DMS153 (cell line): Measurements from ENCODE around the gene TET3.

Source experiments
- DNase-seq: peaks from one replicate; lab custom pipeline; 2025; lab: John Stamatoyannopoulos, UW

The TET3 gene

DNA sequence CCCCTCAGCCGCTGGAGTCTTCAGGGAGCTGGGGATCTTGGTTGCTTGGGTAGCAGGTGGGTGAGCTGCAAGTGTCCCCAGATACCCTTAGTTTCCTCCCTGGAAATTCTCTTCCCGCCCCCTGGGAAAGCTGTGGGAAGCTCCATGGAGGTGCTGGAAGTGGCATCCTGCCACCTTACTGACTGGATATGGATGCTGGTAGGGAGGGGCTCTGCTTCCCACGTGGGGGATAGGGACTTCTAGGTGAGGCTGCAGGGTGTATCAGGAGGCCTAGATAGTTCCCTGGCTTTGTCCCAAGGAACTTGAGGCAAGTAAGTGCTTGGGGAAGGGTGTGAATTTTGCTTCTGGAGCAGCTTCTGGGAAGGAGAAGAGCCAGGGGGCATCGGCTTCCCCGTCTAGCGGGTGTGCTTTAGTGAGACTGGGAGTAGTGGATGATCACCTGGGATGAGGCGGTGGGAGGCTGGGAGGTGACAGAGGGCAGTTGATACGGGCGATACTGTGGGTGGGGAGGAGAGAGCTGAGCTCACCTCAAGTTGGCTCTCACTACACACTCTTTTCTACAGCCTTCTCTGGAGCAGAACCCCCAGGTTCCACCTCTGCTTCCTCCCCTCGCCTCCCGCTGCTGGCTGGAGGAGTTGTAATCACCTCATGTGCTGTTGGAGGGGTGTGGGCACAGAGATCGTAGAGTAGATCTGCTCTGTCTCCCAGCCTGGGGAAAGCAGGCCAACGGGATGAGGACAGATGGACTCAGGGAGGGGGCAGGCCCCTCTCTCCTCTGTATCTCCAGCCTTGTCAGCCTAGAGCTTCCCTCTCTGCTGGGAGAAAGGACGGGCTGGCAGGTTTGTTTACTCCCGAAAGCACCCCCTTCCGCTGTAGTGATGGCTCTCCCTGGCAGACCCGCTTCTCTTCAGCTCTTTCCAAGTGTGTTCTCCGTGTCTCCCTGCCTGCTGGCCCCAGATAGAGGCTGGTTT lies 19.8 kb downstream of the TET3 start:
- no peak for DNase-seq

DNA sequence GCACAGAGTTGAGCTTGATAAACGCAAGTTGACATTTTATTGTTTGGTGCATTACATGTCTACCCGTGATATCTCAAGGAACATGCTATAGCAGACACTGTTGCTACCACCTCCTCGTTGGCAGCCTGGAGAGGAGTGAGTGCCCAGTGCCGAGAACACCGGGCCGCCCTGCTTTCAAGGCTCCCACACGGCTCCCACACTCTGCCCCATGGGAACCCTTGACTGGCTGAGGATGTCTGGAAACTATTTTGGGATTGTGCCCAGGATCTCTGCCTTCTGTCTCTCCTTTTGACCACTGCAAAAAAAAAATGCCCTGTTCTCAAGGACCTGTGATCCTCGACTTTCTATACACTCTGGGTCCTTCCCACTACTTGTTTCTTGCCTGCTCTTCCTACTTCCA lies 21.1 kb downstream of the TET3 start:
- DNase-seq, result no peak

DNA sequence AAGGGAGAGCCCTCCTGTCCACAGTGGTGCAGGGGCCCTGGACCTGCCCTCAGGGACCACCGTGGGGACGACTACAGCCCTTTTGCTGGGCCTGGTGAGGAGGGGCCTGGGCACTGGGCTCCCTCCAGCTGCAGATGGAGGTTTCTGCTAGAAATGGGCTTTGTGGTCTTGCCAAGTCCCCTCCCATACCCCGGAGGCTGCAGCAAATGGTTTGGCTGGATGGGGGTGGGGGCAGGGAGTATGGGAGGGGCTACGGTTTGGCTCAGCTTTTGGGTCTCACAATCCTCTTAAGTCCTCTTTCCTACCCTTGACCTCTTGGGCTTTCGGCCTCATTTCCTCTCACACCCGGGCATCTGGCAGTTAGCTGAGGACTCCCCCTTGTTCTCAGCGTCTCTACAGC lies 21.7 kb downstream of the TET3 start:
- DNase-seq, result no peak

DNA sequence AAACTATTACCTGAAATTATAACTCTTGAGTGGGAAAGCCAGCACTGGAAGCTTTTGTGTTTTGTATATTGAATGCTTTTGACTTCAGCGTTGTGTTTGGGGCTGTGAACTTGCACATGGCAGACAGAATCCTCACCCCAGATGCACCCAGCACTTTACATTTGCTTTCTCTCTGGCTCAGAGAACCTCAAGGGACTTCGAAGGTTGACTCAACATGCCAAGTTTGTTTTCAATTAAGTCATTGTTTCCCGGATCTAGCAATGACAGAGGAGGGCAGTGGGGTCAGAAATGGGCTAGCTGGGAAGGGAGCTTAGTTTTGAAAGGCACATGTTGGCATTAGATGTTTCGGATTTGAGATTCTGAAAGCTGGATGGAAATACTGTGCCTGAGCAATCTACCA lies 22.4 kb downstream of the TET3 start:
- no peak for DNase-seq

DNA sequence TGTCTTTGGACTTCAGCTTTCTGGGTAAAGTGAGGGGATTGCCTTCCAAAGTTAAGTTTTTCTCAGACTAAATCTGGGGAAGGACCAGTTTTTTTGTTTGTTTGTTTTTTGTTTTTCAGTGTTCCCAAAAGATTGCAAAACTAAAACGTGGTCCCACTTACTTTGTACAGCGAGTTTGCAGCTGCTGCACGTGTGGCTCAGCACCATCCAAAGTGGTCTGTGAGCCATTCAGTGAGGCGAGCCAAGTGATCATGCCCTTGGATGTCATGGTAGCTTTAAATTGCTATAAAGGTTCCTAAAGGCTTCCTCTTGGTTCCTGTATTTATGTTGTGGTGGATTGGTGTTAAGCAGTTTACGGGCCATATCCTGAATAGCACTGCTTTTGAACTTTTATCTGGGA lies 23.0 kb downstream of the TET3 start:
- no peak for DNase-seq

DNA sequence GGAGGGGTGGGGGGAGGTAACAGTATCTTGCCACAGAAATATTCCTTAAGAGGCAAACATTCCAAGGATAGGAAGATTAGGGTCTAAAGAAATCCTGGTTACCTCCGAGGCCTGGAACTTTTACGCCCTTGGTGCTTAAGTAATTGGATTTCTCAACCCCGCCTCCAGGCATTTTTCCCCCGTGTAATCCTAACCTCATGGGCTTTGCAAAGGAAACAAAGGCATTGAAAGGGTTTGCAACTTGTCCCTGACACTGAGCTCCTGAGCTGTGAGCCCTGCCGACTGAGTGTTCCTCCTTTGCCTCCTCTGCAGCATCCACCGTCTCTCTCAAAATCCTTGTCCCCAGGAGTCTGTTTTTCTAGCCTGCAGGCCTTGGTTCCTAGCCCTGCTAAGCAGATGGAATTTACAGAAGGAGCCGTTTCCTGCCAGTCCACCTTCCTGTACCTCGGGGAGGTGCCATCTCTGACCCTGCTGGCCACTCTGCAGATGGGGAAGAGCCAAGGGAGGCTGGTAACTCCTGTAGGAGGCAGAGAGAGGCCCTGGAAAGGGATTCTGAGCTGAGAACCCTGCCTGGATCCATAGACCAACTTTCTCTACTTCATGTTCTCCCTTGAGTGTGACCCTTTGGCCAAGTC lies 24.2 kb downstream of the TET3 start:
- DNase-seq, result no peak

DNA sequence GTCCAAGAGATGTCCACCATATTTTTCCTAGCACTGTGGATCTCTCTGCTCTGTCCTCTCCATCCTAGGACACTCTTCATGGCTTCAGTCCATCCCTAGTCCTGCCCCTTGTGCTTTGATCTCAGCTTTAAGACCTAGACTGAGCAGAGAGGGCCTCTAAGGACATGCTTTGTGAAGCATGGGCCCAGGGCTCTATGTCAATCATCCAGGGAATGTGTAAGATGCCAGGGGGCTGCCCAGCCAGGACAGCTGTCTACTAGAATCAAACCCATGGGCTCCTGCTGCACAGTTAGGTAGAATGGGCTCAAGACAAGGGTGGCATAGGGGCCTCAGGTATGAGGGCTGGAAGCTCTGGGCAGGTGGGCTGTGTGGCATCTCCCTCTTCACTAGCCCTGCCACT lies 24.9 kb downstream of the TET3 start:
- no peak for DNase-seq

DNA sequence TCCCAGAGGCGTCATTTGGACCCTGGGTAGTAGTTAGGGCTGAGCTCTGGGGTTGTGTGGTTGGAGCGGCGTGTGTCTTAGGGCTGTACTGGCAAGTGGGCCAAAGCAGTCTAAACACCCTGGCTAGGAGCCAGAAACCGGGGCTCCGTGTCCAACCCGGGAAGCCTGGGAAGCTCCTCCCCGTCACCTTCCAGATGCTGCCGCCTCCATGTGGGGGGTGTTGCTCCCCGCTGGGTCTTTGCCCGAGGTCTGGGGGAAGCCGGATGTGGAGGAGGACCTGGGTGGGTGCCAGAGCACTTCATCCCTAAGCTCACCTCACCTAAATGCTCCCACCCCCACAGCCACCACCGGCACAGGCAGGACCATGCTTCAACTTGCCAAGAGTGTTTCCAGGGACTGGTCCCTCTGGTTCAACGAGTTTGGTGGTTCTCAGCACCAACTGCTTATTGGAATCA lies 25.4 kb downstream of the TET3 start:
- peak; percentile 94 for DNase-seq

DNA sequence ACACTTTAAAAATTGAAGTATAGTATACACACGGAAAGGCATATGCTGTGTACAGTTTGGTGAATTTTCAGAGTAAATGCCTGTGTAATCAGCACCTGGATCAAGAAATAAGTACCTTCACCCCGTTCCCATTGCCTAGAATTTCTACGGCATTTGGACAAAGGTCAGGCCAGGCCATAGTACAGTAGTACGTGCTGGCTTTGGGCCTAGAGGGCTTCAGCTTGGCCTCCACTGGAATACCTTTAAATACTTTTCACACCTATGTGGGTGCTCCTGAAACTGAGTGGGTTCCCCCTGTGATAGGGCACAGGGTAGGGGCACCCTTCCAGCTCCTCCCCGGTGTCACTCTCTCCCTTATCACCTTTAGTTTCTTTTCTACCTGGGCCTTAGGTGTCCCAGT lies 26.5 kb downstream of the TET3 start:
- DNase-seq, result no peak

DNA sequence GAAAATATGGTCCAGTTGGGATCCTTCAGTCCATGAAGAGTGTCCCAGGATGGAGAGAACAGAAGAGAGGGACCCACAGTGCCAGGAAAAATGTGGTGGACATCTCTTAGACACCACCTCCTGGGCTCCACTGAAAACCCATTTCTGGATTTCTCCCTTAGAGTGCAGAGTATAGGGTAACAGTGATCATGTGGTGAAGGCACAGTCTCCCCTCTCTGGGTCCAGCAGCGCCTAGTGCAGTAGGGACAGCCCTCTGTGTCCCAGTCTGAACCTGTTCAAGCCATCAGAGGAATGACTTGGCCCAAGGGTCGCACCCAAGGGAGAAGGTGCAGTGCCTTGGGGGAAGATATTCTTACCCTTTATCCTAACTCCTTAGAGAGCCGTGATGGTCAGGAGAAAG lies 30.1 kb downstream of the TET3 start:
- DNase-seq, result no peak

DNA sequence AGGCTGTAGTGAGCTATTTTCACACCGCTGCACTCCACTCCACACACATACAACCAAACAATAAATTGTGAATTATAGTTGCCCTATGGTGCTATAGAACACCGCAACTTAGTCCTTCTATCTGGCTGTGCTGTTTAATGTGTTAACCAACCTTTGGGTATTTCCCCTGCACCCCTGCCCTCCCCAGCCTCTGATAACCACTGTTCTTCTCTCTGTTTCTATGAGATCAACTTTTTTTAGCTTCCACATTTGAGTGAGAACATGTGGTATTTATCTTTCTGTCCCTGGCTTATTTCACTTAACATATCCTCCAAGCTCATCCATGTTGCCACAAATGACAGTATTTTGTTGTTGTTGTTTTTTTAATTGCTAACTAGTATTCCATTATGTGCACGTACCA lies 32.5 kb downstream of the TET3 start:
- no peak for DNase-seq

DNA sequence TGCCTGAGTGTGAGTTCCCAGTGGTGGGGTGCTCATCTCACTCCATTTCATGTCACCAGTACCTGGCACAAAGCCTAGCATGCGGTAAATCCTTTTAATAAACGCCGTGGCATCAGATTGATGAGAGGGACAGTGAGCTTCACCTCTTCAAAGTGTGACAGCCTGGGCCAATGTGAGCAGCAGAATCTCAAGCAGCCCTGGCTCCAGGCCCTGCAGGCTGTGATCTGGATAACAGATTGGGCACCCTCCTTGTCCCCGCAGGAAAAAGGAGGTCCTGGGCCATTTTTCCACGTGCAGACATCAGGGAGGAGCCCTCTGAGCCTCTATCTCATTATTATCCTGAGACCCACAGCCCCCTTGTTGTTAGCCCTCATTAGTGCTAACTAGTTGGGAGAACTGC lies 34.8 kb downstream of the TET3 start:
- no peak for DNase-seq

DNA sequence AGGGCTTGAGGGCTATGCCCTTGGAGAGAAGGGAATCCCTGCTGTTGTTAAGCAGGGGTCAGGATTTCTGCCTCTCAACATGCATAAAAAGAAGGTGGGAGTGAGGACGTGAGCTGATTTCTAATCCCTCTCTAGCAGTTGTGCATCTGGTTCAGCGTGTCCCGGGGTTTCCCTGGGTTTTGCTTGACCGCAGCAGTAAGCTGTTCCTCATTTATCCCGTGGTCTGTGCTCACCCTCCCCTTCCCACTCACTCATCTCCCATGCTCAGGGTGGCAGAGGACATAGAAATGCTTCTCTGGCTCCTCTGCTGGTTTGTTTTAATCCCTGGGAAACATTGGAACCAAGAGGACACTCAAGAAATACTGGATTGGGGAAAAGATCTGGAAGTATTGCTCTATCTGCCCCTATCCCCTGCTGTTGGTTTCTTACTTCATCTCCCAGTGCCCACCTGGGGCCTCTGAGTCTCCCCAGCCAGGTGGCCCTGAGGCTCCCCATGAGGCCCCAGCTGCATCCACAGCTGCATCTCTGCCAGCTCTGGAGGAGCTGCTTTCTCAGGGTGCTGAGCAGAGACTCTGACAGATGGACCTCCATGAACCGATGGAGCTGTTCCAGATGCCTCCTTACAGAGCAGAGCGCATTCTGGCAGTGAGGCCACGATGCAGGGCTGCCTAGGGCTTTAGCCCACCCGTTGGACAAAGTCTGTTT lies 36.1 kb downstream of the TET3 start:
- no peak for DNase-seq

DNA sequence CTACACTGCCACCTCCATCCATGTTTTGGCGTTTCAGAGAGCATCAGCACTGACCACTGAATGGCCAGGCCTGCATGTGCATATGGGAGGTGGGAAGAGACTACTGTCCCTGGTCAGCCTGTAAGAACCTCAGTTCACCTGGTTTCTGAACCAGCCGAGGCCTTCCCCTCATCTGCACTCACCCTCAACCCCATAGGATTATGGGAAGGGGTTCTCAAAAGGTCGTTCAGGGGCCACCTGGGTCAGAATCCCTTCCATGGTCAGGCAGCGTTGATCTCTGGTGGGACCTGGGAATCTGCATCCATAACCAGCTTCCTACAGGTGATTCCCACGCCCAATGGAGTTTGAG lies 36.7 kb downstream of the TET3 start:
- DNase-seq, result no peak

DNA sequence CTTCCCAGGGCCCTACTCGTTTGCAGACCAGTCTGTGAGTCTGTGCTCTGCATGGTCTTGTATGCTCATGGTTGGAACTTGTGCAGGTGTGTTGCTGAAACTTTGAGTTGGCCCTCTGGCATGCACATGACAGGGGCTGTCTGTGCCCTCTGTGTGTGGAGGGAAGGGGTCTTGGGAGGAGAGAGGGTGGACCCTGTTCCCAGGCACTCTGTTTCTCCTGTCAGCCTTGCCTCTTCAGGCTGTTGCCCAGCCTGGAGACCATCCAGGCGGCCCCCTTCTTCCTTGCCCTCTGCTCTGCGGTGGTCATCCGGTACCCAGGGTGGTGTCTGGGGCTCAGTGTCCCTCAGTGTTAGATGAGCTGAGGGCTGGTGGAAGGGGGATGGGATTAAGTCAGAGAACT lies 39.5 kb downstream of the TET3 start:
- no peak for DNase-seq

DNA sequence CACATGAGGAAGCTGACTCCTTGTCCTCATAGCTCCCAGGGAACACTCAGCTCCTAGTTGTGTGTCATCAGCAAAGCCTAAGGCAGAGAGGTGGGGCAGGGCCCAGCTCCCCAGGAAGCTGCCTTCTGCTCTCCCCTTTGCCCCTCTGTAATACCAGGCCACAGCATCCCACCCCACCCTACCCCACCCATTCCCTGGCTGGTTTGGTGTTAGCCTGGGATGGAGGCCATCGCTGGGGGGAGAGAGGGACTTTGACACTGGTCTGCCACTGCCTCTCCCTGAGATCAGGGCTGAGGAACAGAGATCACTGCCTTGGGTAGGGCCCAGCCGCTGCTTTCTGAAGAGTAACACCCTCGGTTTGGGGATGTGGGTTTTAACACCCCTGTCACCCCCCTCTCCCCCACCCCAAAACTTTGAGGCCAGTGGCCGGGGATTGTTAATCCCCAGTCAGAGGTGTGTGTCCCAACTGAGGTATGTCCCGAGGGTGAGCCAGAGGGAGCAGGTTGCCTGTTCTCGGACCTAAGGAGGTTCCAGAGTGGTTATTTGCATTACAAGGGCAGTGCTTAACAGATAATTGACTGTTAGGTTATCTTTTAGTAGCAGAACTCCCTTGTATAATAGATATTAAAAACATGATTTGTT lies 41.4 kb downstream of the TET3 start:
- no peak for DNase-seq

DNA sequence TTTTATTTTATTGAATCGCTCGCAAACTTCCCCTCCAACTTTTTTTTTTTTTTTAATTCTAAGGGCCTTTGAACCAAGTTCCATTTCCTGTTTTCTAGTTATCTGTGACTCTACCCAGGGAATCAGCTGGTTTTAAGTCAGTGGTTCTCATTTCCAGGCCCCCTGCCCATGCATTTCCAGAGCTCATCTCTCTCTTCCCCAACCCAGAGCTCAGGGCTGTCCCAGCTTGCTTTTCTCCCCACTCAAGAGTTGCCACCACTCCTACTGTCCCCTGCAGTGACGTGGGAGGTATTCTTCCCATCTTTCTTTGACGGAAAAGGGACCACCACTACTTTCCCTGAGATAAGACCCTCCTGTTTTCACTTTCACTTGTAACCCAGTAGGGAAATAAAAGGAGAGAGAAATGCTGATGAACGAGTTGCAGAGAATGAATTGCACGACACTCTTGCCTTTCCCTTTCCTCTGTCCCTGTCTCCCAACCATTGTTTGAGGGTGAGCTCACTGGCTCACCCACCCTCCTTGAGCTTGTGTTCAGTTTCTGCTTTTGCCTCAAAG lies 42.1 kb downstream of the TET3 start:
- DNase-seq, result no peak

DNA sequence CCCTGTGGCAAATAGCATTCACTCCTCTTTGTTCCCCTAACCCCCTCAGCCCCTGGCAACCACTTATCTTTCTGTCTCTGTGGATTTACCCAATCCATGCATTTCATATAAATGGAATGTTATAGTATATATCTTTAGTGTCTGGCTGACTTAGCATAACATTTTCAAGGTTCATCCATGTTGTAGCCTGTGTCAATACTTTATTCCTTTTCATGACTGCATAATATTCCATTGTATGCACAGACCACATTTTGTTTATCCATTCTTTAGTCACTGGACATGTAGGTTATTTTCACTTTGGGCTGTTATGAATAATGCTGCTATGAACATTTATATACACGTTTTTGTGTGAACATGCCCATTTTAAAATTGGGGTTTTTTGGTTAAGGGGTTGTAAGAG lies 42.8 kb downstream of the TET3 start:
- no peak for DNase-seq

DNA sequence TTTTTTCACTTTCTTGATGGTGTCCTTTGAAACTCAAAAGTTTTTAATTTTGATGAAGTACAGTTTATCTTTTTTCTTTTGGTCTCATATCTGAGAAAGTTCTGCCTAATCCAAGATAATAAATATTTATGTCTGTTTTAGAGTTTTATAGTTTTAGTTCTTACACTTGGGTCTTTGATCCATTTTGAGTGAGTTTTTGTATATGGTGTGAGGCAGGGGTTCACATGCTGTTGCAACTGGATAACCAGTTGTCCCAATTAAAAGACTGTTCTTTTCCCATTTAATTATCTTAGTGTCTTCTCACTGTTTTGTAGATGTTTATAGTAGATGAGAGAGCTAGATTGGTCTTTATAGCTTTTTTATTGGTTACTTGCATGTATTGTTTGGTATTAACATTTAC lies 43.6 kb downstream of the TET3 start:
- no peak for DNase-seq

DNA sequence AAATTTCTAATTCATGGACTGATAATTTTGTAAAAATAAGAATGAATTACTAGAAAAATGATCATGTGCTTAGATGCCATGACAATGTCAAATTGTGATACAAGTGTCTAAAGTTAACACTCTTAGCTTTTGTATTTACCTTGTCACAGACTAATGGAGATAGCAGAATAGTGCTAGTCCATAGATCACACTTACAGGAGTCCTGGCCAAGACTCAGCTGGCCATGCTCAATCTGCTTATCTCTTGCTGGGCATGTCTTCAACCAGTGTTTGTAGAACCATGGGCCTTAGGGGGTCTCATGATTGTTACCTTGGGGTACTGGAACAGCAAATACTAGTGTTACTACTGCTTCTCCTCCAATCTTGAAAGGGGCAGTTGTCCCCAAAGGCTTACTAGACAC lies 44.0 kb downstream of the TET3 start:
- DNase-seq, result no peak

DNA sequence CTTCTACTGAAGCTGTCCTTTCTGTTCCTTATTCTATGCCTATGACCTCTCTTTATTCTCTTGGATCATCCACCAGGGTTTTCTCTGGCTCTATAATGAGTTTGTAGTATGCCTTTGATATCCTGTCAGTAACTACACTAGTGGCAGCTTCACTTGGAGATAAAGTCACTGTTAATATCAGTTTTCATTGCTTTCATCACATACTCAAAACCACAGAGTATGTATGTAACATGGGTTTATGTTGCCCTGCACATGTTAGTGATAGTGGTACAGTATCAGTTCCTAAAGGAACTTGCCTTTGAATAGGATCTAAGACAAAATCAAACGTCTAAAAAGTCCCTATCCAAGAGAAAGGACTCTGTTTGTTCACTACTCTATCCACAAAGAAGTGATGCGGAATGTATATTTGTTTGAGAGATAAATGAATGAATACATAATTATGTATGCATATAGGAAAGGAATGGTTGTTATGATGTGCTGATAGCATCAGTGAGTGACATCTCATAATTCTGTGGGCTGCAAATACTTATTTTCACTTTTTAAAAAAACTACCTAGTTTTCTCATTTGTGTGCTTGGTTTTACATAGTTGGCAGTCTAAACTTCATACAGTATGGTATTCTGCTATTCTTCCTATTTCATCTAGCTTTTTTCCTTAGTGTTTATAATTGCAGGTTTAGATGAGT lies 45.1 kb downstream of the TET3 start:
- DNase-seq, result no peak

DNA sequence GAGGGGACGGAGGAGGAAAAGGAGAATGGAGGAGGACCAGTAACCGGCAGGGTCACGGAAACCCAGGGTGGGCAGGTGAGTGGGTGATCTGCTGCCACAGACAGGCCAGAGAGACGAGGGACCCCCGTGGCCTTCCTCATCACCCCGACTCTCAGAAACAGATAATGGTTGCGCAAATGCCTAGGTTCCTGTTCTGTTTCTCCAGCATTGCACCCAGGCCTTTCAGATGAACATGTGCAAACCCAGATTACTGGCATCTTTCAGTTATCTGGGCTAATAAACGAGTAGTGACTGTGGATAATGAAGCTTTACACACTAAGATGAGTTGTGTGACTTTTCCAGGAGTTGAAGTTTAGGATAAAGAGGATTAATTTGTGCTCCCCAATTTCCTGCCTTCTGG lies 46.5 kb downstream of the TET3 start:
- no peak for DNase-seq
